AG09309 (cell line): ENCODE results near the gene CDC25A.
A peak's percentile ranks its signal among the peaks of the same experiment; 100 is the strongest.

ENCODE experiments used
- DNase-seq: peaks from one replicate; pipeline ENCODE4 v3.0.0-alpha.2; 2010; ENCODE audit warnings: low read depth
- H3K4me3 ChIP-seq: 2 replicates; pipeline ENCODE4 v1.5.1; 2011; ENCODE audit warnings: mild to moderate bottlenecking, low read depth, low read length, moderate library complexity; ENCODE audit not compliant: control insufficient read depth
- TF ChIP-seq, protein P1 (sequence below): IDR thresholded peaks from 2 replicates; pipeline ENCODE4 v1.5.1; 2011; ENCODE audit warnings: mild to moderate bottlenecking, low read depth, low read length, inconsistent platforms; ENCODE audit not compliant: insufficient read depth, control insufficient read depth; ENCODE audit errors: missing control alignments

CDC25A gene

DNA sequence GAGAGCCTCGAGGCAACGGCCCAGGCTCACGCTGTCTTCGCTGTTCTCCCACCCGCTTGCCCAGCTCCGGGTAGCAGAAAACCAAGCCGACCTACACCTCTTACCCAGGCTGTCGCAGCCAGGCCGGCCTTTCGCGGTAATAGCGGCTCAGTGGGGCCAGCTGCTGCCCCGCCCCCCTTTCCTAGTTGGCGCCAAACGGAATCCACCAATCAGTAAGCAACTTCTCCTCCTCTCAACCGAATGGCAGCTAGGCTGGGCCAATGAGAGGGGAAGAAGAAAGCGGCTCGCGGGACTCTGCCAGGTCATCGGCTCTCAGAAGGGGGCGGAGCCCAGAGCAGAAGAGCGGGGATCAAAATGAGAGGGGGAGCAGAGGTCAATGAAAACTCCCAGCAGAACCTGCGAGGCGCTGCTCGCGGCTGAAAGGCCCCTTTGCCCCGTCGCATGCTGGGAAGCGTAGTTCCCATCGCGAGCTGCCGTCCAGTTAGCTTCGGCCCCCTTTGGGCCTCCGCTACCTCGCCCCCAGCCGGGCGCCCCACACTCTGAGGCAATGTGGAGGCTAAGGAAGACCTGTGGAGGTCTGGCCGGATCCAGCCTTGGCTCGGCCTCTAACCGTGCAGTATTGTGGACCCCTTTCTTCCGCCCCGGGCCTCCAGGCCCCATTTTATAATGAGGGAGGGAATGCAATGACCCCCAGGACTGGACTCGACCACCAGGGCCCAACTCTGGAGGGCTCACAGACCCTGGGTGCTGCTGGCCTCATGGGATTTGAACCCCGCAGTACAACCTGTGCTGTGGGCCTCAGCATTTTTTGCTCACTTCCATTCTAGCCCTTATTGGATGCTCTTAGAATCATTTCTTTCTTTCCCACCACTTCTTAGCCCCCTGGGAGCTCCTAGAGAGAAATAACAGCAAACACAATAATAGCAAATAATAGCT is at the start of gene CDC25A:
TSS of gene CDC25A (minus strand) at position 152 of the 936 bp plus-strand sequence. CDS start 470 bp downstream, outside the sequence.
- TF ChIP-seq, protein P1, sequence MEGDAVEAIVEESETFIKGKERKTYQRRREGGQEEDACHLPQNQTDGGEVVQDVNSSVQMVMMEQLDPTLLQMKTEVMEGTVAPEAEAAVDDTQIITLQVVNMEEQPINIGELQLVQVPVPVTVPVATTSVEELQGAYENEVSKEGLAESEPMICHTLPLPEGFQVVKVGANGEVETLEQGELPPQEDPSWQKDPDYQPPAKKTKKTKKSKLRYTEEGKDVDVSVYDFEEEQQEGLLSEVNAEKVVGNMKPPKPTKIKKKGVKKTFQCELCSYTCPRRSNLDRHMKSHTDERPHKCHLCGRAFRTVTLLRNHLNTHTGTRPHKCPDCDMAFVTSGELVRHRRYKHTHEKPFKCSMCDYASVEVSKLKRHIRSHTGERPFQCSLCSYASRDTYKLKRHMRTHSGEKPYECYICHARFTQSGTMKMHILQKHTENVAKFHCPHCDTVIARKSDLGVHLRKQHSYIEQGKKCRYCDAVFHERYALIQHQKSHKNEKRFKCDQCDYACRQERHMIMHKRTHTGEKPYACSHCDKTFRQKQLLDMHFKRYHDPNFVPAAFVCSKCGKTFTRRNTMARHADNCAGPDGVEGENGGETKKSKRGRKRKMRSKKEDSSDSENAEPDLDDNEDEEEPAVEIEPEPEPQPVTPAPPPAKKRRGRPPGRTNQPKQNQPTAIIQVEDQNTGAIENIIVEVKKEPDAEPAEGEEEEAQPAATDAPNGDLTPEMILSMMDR, result no peak
- H3K4me3 ChIP-seq, result peak within 1 kb of the TSS; percentile 62

DNA sequence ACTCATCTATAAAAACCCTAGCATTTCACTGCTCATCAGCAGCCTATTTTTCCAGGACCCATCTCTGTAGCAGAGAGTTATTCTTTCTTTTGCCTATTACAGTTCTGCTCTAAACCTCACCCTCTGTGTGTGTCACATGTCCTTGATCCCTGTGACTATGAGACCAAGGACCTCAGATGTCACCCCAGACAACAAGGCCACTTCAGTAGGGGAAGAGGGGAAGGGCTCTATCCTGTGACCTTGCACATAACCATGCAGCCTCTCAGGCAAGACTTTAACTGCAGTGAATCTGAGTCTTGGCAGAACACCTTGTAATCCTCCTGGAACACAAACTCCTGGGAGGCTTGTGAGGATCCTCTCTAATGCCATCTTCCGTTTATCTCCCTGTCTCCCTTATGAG is 48.3 kb upstream of the CDC25A start:
- TF ChIP-seq, protein P1, result no peak
- DNase-seq, result no peak
- no peak overlapping the region for H3K4me3 ChIP-seq

More for the DNA sequence above, at the start of gene CDC25A:
- peak; percentile 93 for DNase-seq

DNA sequence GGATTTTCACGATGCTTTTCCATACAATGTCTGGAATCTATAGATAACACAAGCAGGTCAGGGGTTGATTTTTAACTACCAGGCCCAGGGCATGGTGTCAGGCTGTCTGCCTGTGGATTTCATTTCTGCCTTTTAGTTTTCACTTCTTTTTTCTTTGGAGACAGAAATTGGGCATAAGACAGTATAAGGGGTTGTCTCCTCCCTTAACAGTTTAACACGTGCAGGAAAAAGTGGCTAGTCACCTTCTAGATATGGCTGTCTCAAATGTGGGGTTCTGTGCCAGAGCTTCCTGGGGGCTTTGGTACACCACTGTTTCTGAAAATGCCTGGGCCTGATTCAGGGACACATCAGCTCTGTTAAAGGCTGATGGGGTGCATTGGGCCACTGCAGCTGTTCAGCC is 45.3 kb upstream of the CDC25A start:
- TF ChIP-seq, protein P1, result no peak
- DNase-seq, result no peak
- H3K4me3 ChIP-seq, result no peak overlapping the region

DNA sequence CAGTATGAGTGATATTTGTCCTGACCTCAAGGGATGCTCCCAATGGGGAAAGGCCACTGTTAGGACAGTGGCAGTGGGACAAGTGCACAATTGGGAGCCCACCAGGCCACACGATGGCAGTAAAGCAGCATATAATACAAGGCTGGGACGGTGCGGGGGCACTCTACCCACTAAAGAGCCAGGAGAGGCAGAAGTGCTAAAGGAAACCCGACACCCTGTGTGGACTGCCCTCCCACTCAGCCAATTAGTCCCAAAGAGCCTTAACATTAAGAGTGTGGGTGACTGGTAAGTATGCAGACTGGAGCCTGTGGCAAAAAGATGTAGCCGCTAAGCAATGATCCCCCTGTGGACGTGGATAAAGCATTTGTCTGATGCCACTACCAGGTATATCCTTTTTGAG is 44.5 kb upstream of the CDC25A start:
- TF ChIP-seq, protein P1, result peak; percentile 61
- no peak overlapping the region; the same call in 1 of the 2 replicates for H3K4me3 ChIP-seq
- no peak for DNase-seq

DNA sequence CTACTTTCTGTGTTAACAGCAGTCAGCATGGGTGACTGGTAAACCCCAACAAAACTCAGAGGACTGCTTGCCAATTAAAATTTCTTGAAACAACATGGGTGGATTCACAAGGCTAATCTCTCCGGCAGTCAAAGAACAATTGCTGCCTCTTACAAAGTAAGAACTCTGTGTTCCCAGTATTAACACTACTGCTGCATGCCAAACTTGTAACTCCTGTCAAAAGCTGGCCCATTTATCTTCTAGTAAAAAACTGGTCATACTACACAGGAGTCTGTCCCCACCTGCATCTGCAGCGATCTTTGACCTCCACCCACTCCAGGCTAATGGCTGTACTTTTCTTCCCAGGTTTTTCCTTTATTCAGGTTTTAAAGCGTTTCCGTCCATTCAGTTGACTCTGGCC is 44.0 kb upstream of the CDC25A start:
- TF ChIP-seq, protein P1, result no peak
- DNase-seq, result no peak
- H3K4me3 ChIP-seq, result no peak overlapping the region

DNA sequence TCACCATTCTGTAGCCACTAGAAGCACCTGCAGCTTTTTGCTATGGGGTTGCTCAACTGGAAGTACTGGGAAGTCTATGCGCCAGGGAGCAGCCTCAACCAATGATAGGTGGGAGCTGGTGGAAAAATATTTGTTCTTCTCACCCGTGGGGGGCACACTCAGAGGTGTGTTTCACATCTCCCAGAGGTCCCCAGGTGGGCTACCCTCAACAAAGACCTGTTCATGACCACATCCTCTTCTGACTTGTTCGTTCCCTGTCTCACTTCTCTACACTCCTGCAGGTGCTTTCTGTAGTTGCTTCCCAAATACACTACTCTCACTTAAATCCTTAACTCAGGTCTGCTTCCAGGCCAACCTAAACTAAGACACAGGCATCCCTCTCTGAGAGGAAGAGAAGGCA is 38.7 kb upstream of the CDC25A start:
- TF ChIP-seq, protein P1, result no peak
- no peak for DNase-seq
- H3K4me3 ChIP-seq, result no peak overlapping the region
